A549 (cell line): Measurements from ENCODE around the gene ADCY7. TPM values are rescaled to one million over a fixed set of nuclear protein-coding genes. Genes with fewer than 3 reads are reported as not detected.

ENCODE experiments used
- ATAC-seq, 2 experiments: fragments of 200-7000 bp in 1 of 2; fragments of >200 bp in 1 of 2; cut with Nextera tagmentation in 1 of 2; cut with Tn5 transposase in 1 of 2; 3 replicates each; pipeline versions ENCODE4 v1.8.0 to v1.9.1; 2018 to 2020; ENCODE audit warnings: mild to moderate bottlenecking in 1 of 2, moderate library complexity in 1 of 2
- CTCF ChIA-PET: fragments of 300-600 bp; sonication (Branson Sonifier 250); formaldehyde crosslinking; extraction: SDS; loops from one replicate; lab custom pipeline; 2021; ENCODE audit warnings: antibody characterized with exemption, inconsistent platforms; lab: Yijun Ruan, JAX
- POLR2A ChIA-PET: fragments of 350-600 bp; formaldehyde crosslinking; extraction: SDS; loops from one replicate; lab custom pipeline; 2021; ENCODE audit warnings: antibody characterized with exemption, inconsistent platforms; lab: Yijun Ruan, JAX
- DNase-seq, 2 experiments: peaks; one replicate each; pipeline versions ENCODE4 v3.0.0 to v3.0.0-alpha.2; 2011 to 2016; ENCODE audit warnings: low read depth in 1 of 2, low spot score in 1 of 2
- FAIRE-seq: peaks from 2 replicates; lab custom pipeline; 2011; peaks lifted over from hg19 to GRCh38; lab: Jason Lieb, UNC
- H3K27ac ChIP-seq, 2 experiments: fragments of >200 bp; sonication (Bioruptor Twin); formaldehyde crosslinking; 3 replicates each; pipeline ENCODE4 v1.5.1; 2016 to 2017
- H3K4me1 ChIP-seq: fragments of >200 bp; sonication (Bioruptor Twin); formaldehyde crosslinking; 3 replicates; pipeline ENCODE4 v1.6.1; 2016
- H3K4me2 ChIP-seq: fragments of >200 bp; sonication (Bioruptor Twin); formaldehyde crosslinking; 3 replicates; pipeline ENCODE4 v1.6.1; 2016
- H3K4me3 ChIP-seq: fragments of >200 bp; sonication (Bioruptor Twin); formaldehyde crosslinking; 3 replicates; pipeline ENCODE4 v1.5.1; 2016
- H3K9me3 ChIP-seq: fragments of >200 bp; sonication (Bioruptor Twin); formaldehyde crosslinking; 3 replicates; pipeline ENCODE4 v1.6.1; 2016
- CHD4 ChIP-seq: fragments of 200-600 bp; sonication (generic); IDR thresholded peaks from 2 replicates; pipeline ENCODE4 v1.6.1; 2016; ENCODE audit warnings: antibody characterized with exemption, mild to moderate bottlenecking, borderline replicate concordance
- EHF ChIP-seq: fragments of 250-450 bp; sonication (Bioruptor Pico); IDR thresholded peaks from 2 replicates; pipeline ENCODE4 v1.5.0; 2020; ENCODE audit warnings: mild to moderate bottlenecking
- EHMT2 ChIP-seq: fragments of 200-600 bp; sonication (generic); IDR thresholded peaks from 2 replicates; pipeline ENCODE4 v1.6.1; 2016; ENCODE audit warnings: antibody characterized with exemption, low read depth, mild to moderate bottlenecking, moderate library complexity
- HOXB13 ChIP-seq: fragments of 250-450 bp; sonication (Bioruptor Pico); IDR thresholded peaks from 2 replicates; pipeline ENCODE4 v1.5.0; 2020; ENCODE audit warnings: low read depth, mild to moderate bottlenecking, moderate library complexity
- JUN ChIP-seq, 2 experiments: fragments of >200 bp; sonication (Bioruptor Twin); formaldehyde crosslinking; IDR thresholded peaks; 2 replicates in 1 of 2; 3 replicates in 1 of 2; pipeline ENCODE4 v1.6.1; 2016 to 2017
- MAFK ChIP-seq: fragments of 450-650 bp; IDR thresholded peaks from 2 replicates; pipeline ENCODE4 v1.6.1; 2014; ENCODE audit not compliant: partially characterized antibody
- NFE2L2 ChIP-seq: fragments of 150-350 bp; conservative IDR thresholded peaks from 2 replicates; pipeline ENCODE4 v1.6.1; 2014; ENCODE audit warnings: low read length
- NR3C1 ChIP-seq: fragments of >200 bp; sonication (Bioruptor Twin); formaldehyde crosslinking; IDR thresholded peaks from 3 replicates; pipeline ENCODE4 v1.6.1; 2017
- POLR2A ChIP-seq: IDR thresholded peaks from 2 replicates; pipeline ENCODE4 v1.6.1; 2012; ENCODE audit warnings: mild to moderate bottlenecking, low read length
- RAD21 ChIP-seq, 2 experiments: fragments of >200 bp in 1 of 2; sonication (Bioruptor Twin) in 1 of 2; formaldehyde crosslinking in 1 of 2; IDR thresholded peaks in 1 of 2; conservative IDR thresholded peaks in 1 of 2; 2 replicates in 1 of 2; 3 replicates in 1 of 2; pipeline ENCODE4 v1.6.1; 2012 to 2018; ENCODE audit warnings: inconsistent platforms in 1 of 2
- RCOR1 ChIP-seq: fragments of 150-350 bp; IDR thresholded peaks from 2 replicates; pipeline ENCODE4 v1.6.1; 2014; ENCODE audit warnings: antibody characterized with exemption, low read length, low read depth
- RFX5 ChIP-seq: fragments of 450-650 bp; IDR thresholded peaks from 2 replicates; pipeline ENCODE4 v1.7.1; 2014; ENCODE audit warnings: antibody characterized with exemption, mild to moderate bottlenecking, moderate library complexity
- SREBF2 ChIP-seq: fragments of 450-650 bp; IDR thresholded peaks from 2 replicates; pipeline ENCODE4 v1.6.1; 2014; ENCODE audit warnings: mild to moderate bottlenecking, moderate library complexity
- TP53 ChIP-seq: fragments of 250-450 bp; sonication (Bioruptor Pico); IDR thresholded peaks from 2 replicates; pipeline ENCODE4 v1.5.0; 2021; ENCODE audit warnings: mild to moderate bottlenecking, moderate library complexity
- WGBS: methylation state at CpG from one replicate; pipeline ENCODE4 v1.1.6; 2017; ENCODE audit errors: missing lambda C conversion rate; 5-methylcytosine and 5-hydroxymethylcytosine counted together
- polyA plus RNA-seq, 4 experiments: library from polyadenylated mRNA; depleted of rRNA in 3 of 4; stranded (reverse); fragments of >200 nt; fragmentation: RNase III in 1 of 4; extraction: RNeasy Plus Mini Kit Qiagen cat#74134 plus additional on column Dnase treatment in 1 of 4; gene quantifications; 2 replicates in 3 of 4; 3 replicates in 1 of 4; pipeline ENCODE4 v1.2.3, GENCODE V29; 2011 to 2017
- TF ChIP-seq, protein P1 (sequence below): fragments of 200-600 bp; sonication (generic); IDR thresholded peaks from 2 replicates; pipeline ENCODE4 v1.6.1; 2016; ENCODE audit warnings: antibody characterized with exemption, mild to moderate bottlenecking, moderate library complexity
- TF ChIP-seq, protein P2 (sequence below): fragments of 150-350 bp; IDR thresholded peaks from 2 replicates; pipeline ENCODE4 v1.6.1; 2014; ENCODE audit warnings: low read depth, mild to moderate bottlenecking, low read length
- TF ChIP-seq, protein P3 (sequence below): IDR thresholded peaks from 2 replicates; pipeline ENCODE4 v1.6.1; 2012
- TF ChIP-seq, protein P4 (sequence below): IDR thresholded peaks from 2 replicates; pipeline ENCODE4 v1.6.1; 2012
- TF ChIP-seq, protein P5 (sequence below): fragments of >200 bp; sonication (Bioruptor Twin); formaldehyde crosslinking; IDR thresholded peaks from 3 replicates; pipeline ENCODE4 v1.5.1; 2016
- TF ChIP-seq, protein P6 (sequence below): fragments of 250-450 bp; sonication (Bioruptor Pico); IDR thresholded peaks from 2 replicates; pipeline ENCODE4 v1.5.0; 2021; ENCODE audit warnings: mild to moderate bottlenecking, moderate library complexity, borderline replicate concordance

The ADCY7 gene
- polyA plus RNA-seq, 2 of the 4 experiments (the other 2 are of a cell fraction): 10.5 to 18.7 TPM

DNA sequence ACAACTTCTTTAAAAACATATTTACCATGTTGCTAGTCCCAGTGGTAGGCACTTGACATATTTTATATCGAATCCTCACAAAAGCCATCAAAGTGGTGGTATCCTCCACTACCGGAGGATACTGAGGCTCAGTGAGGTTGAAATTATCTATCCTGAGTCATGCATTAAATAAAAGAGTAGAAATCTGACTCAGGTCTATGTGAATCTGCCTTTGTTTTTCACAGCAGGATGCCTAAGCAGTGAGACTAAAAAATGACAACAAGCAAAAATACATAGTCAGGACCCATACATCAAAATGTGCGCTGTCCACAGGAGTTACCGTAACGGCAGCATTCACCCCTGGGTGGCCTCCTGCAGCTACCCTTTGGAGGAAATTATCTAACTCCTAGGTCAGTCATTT is 84.8 kb downstream of the ADCY7 start:
- ChIA-PET CTCF (interaction anchor here (0.7 to 0.9 kb wide), 2 partner anchors 19 to 320 kb away, joined by 3 read pairs; no protein-coding TSS in a partner anchor), POLR2A (no interaction called here)
- no peak for TF ChIP-seq NFE2L2
- no peak for TF ChIP-seq TP53 (CRISPR knock-in tag)
- TF ChIP-seq CHD4: no peak
- TF ChIP-seq RFX5: no peak
- TF ChIP-seq, protein P1, sequence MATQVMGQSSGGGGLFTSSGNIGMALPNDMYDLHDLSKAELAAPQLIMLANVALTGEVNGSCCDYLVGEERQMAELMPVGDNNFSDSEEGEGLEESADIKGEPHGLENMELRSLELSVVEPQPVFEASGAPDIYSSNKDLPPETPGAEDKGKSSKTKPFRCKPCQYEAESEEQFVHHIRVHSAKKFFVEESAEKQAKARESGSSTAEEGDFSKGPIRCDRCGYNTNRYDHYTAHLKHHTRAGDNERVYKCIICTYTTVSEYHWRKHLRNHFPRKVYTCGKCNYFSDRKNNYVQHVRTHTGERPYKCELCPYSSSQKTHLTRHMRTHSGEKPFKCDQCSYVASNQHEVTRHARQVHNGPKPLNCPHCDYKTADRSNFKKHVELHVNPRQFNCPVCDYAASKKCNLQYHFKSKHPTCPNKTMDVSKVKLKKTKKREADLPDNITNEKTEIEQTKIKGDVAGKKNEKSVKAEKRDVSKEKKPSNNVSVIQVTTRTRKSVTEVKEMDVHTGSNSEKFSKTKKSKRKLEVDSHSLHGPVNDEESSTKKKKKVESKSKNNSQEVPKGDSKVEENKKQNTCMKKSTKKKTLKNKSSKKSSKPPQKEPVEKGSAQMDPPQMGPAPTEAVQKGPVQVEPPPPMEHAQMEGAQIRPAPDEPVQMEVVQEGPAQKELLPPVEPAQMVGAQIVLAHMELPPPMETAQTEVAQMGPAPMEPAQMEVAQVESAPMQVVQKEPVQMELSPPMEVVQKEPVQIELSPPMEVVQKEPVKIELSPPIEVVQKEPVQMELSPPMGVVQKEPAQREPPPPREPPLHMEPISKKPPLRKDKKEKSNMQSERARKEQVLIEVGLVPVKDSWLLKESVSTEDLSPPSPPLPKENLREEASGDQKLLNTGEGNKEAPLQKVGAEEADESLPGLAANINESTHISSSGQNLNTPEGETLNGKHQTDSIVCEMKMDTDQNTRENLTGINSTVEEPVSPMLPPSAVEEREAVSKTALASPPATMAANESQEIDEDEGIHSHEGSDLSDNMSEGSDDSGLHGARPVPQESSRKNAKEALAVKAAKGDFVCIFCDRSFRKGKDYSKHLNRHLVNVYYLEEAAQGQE: no peak
- no peak for TF ChIP-seq RAD21 (conservative IDR thresholded peaks at IDR 0.05 in 1 of 2, IDR thresholded peaks at IDR 0.05 in 1 of 2)
- TF ChIP-seq, protein P2, sequence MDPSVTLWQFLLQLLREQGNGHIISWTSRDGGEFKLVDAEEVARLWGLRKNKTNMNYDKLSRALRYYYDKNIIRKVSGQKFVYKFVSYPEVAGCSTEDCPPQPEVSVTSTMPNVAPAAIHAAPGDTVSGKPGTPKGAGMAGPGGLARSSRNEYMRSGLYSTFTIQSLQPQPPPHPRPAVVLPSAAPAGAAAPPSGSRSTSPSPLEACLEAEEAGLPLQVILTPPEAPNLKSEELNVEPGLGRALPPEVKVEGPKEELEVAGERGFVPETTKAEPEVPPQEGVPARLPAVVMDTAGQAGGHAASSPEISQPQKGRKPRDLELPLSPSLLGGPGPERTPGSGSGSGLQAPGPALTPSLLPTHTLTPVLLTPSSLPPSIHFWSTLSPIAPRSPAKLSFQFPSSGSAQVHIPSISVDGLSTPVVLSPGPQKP: no peak
- TF ChIP-seq, protein P3, sequence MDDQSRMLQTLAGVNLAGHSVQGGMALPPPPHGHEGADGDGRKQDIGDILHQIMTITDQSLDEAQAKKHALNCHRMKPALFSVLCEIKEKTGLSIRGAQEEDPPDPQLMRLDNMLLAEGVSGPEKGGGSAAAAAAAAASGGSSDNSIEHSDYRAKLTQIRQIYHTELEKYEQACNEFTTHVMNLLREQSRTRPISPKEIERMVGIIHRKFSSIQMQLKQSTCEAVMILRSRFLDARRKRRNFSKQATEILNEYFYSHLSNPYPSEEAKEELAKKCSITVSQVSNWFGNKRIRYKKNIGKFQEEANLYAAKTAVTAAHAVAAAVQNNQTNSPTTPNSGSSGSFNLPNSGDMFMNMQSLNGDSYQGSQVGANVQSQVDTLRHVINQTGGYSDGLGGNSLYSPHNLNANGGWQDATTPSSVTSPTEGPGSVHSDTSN: no peak
- no peak for TF ChIP-seq NR3C1
- no peak for TF ChIP-seq HOXB13 (CRISPR knock-in tag)
- TF ChIP-seq, protein P4, sequence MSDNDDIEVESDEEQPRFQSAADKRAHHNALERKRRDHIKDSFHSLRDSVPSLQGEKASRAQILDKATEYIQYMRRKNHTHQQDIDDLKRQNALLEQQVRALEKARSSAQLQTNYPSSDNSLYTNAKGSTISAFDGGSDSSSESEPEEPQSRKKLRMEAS: no peak
- no peak for TF ChIP-seq EHMT2
- TF ChIP-seq POLR2A: no peak
- no peak for TF ChIP-seq JUN (IDR thresholded peaks at IDR 0.05)
- no peak for TF ChIP-seq MAFK
- TF ChIP-seq RCOR1: no peak
- TF ChIP-seq EHF (CRISPR knock-in tag): no peak
- TF ChIP-seq, protein P5, sequence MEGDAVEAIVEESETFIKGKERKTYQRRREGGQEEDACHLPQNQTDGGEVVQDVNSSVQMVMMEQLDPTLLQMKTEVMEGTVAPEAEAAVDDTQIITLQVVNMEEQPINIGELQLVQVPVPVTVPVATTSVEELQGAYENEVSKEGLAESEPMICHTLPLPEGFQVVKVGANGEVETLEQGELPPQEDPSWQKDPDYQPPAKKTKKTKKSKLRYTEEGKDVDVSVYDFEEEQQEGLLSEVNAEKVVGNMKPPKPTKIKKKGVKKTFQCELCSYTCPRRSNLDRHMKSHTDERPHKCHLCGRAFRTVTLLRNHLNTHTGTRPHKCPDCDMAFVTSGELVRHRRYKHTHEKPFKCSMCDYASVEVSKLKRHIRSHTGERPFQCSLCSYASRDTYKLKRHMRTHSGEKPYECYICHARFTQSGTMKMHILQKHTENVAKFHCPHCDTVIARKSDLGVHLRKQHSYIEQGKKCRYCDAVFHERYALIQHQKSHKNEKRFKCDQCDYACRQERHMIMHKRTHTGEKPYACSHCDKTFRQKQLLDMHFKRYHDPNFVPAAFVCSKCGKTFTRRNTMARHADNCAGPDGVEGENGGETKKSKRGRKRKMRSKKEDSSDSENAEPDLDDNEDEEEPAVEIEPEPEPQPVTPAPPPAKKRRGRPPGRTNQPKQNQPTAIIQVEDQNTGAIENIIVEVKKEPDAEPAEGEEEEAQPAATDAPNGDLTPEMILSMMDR: no peak
- TF ChIP-seq, protein P6, sequence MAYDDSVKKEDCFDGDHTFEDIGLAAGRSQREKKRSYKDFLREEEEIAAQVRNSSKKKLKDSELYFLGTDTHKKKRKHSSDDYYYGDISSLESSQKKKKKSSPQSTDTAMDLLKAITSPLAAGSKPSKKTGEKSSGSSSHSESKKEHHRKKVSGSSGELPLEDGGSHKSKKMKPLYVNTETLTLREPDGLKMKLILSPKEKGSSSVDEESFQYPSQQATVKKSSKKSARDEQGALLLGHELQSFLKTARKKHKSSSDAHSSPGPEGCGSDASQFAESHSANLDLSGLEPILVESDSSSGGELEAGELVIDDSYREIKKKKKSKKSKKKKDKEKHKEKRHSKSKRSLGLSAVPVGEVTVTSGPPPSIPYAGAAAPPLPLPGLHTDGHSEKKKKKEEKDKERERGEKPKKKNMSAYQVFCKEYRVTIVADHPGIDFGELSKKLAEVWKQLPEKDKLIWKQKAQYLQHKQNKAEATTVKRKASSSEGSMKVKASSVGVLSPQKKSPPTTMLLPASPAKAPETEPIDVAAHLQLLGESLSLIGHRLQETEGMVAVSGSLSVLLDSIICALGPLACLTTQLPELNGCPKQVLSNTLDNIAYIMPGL (CRISPR knock-in tag): no peak
- TF ChIP-seq SREBF2: no peak
- Histone ChIP-seq H3K27ac (no peak overlapping the region), H3K4me2 (no peak overlapping the region), H3K4me1 (no peaks in the 10 kb centered on the region), H3K4me3 (no peak overlapping the region), H3K9me3 (no peaks in the 10 kb centered on the region)
- WGBS: 80% methylated on average over 5 of the region's 5 CpGs
- no peak for ATAC-seq
- FAIRE-seq: no peak
- DNase-seq: no peak
